NCI-H128 (cell line): ENCODE data around the gene ARHGAP6.

Experiments used
- DNase-seq: peaks from one replicate; lab custom pipeline; 2025; ENCODE audit not compliant: unreplicated experiment; lab: John Stamatoyannopoulos, UW

ARHGAP6 gene

DNA sequence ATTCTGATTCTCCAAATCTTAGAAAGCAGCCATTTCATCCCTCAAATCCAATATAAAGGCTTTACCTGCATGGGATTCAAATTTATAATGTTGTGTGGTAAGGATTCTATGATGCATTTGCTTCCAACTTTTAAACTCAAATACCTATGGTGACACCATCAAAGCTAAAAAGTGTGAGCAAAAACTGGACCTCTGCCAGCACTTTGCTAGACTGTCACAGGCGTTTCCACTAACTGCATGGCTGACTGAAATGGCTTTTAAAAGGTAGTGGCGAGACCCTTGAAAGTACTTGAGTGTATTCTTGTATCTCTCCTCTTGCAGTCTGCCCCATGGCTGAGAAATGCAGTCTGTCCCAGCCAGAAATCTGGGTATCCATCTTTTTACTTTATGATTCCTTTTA is 203.1 kb downstream of the ARHGAP6 start:
- DNase-seq: no peak

DNA sequence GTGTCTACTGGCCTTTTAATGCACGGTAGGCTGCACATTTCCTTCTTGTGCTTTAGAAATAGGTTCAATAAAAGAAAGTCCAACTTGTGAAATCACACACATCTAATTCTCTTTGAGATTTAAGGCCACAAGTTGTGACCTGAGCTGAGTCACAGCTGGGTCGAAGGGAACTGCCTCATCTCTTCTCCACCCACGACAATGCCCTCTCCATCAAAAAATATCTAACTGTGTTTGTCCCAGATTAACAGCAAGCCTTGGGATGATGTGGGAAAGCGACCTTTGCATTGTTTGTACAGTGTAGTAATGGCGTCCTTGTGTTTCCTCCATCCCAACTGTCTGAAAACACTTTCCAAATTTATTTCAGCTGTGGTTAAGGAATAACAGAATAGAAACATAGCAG is 203.6 kb downstream of the ARHGAP6 start:
- no peak for DNase-seq

DNA sequence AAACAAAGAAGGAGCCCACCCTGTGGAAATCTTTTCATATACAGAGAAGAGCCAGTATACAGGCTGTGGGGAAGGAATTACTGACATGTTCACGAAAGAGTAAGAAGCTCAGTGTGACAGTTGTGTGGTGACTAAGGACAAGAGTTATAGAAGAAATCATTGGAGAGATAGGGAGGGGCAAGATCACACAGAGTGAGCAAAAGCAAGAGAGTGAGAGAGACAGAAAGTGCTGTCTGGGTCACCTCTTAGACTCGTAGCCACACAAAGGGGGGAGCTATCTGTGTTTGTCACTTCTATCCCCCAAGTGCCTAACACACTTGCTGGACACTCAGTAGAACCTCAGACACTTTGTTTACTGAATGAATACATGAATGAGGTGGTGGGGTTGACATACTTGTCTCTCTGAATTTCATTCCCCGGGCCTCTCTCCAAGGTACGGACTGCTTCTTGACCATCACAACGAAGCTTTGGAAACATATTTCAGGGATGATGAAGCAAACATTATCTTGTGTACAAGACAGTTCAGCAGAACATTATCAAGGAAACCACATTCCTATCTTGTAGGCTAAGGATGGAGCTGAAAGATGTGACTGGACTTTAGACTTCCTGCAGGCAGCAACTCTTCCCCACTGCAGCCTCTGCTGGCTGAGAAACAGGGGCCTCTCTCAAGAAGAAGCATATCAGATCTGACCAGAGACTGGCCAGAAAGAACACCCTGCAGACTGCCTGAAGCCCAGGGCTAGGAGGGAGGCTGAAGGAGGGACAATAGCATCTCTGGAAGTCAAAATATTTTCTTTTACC is 204.3 kb downstream of the ARHGAP6 start:
- no peak for DNase-seq

DNA sequence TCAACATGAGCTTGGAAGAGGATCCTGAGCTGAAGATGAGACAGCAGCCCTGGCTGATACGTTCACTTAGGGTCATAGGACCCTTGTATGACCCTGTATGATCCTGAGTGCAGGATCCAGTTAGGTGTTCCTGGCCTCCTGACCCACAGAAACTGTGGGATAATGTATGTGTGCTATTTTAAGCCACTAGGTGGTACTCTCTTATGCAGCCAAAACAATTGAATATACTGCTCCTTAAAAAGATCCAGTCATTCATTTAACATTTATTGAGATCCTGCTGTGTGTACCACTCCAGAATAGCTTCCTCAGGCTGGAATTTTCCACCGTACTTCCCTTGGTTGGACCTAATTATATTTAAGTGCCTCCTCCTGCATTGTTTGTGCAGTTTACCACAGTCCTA is 205.4 kb downstream of the ARHGAP6 start:
- DNase-seq: no peak

DNA sequence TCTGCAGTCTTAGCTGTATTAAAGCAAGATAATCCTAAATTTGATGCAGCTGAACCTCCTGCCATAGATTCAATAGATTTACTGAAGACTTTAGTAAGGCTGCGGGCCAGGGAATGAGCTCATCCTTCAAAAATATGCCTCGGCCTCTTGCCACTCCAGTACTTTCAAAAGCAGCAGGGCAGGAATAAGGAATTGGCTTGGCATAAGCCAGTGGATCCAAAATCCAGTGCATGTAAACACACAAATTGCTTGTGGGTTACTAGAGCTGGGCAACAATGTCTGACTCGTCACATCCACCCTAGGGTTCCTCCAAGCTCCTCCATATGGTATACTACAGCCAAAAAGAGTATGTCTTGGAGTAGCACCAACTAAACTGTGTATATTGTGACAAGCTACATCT is 207.6 kb downstream of the ARHGAP6 start:
- DNase-seq: no peak

DNA sequence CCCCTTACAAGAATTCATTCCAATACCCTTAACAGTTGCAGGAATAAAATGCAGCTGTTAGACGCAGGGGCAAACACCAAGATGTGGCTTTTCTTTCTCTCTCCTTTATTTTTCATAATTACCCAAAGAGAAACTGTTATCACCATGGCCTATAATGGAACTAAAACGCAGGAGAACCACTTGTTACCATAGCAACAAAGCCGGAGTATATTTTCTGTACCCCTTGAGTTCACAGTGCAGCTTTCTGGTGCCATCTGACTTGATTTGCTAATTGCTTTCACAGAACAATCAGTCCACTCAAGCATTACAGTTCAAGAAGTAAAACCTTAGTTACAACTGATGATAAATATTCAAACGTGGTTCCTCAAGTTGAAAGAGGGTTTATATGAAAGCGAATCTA is 214.6 kb downstream of the ARHGAP6 start:
- no peak for DNase-seq

DNA sequence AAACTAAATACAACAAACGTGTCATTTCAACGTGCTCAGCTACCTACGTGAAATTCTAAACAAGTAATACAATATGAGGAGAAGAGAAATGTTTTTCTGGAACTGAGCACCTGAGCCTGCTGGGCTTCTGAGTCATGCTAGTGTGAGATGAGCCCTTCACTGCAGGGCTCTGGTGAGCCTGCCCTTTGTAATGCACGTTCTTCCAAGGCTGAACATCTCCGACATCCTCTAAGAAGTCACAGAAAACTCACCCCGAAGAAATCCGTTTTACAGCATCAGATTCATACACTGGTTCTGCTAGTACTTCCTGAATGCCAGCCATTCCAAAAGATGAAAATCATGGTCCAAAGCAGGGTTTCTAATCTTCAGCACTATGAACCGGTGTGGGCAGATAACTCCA is 215.4 kb downstream of the ARHGAP6 start:
- no peak for DNase-seq

DNA sequence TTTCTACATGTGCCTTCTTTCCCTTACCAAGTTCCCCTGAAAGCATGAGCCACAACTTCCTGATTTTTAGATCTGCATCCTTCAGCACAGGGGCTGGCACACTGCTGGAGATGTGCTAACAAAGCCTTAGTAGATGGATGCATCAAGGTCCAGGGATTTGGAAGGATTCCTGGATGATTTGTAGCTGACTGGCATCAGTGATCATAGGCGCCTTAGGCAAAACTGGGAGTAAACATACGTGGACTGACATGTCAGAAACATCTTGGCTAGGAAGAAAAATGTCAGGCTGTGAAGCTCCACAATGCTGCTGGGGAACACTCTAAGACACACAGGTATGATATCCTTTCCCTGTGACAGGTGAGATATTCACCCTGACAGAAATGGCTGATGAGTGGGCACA is 216.1 kb downstream of the ARHGAP6 start:
- DNase-seq: no peak

DNA sequence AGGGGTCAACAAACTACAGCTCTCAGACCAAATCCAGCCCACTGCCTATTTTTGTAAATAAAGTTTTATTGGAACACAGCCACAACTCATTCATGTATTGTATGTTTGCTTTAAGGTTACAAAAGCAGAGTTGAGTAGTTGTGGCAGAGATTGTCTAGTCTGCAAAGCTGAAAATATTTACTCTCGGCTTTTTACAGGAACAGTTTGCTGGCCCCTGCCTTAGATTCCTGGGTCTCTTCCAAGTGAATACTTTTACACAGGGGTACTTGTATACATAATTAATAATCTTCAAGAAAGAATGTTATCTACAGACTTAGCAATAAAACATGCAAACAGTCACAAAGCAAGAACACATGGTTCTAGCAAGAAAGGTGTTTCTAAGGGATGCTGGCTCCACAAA is 218.3 kb downstream of the ARHGAP6 start:
- DNase-seq: no peak

DNA sequence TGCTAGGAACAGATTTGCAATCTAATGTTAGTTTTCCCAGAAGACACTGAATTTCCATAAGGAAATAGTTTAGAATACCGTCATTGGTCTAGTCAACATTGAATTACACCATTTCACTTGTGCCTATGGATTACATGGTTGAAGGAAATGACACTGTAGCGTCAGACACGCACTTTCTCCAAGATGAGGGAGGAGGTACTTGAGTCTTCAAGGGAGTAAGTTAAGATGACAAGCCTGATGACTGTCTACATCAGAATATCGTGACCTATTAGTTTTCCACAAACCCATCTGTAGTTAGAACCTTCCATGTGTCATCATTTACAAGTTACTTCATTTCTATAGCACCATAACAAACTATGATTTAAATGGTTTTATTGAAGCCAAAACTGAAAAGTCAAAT is 218.8 kb downstream of the ARHGAP6 start:
- no peak for DNase-seq

DNA sequence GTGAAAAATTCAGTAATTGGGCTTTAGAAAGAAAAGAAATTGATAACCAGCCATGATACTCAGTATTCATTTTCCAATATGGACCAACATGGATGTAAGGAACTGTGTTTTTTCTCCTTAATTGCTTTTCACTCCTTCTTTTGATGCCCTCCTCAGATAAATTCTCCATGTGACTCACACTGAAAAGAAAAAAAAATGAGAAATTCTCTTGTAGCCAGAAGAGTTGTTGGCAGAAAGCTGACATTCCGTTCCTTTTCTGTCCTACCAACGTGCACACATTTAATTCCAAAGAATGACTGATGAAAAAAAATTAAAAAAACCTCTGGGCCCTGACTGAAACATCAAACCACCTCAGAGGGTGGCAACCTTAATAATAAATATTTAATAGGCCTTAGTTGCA is 219.4 kb downstream of the ARHGAP6 start:
- DNase-seq: no peak

DNA sequence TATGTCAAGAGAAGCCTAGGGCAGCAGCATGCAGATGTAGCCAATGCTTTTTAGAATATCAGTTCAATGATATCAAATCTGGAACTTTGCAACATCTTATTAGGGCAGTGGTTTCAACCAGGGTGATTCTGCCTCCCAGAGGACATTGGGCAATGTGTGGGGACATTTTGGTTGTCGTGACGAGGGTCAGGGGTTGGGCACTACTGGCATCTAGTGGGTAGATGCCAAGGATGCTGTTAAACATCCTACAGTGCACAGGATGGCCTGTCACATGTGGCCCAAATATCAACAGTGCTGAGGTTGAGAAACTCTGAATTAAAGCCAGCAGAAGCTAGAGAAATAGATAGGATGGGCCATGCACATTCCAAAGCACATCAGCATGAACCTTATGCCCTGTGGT is 220.2 kb downstream of the ARHGAP6 start:
- no peak for DNase-seq

DNA sequence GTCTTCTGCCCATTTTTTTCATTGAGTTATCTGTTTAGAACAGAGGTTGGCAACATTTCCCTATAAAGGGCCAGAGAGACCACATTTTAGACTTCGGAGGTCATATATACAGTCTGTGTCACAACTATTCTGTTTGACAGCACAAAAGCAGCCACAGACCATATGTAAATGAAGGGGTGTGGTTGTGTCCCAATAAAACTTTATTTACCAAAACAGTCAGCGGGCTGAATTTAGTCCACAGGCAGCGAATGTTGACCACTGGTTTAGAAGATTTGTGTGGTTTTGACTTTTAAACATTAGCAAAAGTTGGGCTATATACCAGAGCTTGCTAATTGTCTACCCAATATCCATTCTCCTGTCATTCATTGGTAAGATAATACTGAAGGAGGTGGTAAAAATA is 221.7 kb downstream of the ARHGAP6 start:
- DNase-seq: no peak

DNA sequence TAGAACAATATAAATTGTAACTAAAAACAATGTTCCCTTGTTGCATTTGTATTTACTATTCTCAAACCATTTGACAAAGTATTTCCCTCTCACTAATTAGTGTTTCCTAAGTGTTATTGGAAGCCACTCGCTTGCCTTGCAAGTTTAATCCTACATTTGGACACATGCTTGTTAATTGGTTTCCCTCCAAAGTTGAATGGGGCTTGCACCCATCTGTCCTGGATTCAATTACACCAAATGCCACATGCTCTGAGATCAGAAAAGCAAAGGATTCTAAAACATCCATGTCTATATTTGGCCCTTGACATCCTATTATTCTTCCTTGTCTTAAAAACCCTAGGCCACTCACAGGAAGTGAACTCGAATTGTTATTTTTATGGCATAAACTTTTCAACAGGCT is 225.9 kb downstream of the ARHGAP6 start:
- no peak for DNase-seq

DNA sequence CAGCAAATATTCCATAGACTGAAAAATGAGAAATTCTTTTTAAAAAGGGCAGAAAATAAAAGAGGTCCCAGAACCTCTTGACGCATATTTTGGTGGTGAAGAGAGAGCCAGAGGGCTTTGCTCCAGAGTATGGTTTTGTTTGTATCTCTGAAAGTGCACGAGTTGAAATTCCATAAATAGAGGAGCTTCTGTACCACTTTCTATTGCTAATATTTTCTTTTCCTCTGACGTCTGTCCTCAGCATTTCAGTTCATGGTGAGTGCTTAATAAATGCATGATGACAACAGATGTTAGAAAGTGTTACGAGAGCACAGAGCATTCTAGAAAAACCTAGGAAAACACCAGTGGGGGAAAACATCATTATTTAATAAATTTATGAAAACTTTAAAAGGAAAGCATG is 227.0 kb downstream of the ARHGAP6 start:
- DNase-seq: no peak

DNA sequence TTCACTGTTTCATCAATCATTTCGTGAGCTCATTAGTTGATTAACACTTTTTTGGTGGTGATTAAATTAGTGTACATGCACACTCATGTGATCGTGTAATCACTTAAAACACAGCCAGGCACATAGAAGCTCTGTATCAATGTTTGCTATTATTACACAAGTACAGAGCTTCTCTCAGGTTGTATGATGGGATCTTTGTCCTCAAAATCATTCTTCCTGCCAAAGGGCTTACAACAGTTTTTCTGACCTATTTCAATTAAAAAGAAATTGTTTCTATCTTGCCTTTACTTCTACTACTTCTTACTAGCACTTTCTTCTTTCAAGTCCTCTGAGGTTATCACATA is 227.4 kb downstream of the ARHGAP6 start:
- DNase-seq: no peak

DNA sequence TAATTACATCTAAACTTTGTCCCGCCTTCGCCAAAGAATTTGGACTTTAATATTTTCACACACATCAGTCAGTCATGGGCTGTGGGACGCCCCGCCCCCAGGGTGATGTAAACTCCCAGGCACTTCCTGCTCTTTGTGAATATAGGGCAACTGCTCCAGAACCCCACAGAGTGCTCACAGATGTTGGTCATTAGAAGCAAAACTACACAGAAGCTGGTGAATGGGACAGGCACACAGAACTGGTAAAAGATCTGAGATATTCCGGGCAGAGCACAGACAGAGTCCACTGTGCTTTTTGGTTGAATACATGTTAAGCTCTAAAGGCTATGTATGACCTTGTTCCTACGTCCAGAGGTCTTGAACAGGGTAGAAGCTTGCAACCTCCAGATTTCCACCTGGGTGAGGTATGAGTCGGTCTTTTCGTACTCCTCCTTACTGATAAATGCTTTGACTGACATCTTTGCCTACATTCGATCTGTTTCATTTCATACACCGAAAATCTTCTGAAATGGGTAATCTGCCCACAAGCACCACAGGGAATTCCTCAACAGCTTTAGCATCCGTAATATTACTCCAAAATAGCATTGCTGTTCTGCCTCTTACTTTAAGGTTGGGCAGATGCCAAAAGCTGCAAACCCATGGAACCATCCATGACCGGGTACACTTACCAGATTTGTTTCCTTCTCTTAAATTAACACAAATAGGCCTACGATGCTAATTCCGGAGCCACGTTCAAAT is 227.9 kb downstream of the ARHGAP6 start:
- DNase-seq: no peak

DNA sequence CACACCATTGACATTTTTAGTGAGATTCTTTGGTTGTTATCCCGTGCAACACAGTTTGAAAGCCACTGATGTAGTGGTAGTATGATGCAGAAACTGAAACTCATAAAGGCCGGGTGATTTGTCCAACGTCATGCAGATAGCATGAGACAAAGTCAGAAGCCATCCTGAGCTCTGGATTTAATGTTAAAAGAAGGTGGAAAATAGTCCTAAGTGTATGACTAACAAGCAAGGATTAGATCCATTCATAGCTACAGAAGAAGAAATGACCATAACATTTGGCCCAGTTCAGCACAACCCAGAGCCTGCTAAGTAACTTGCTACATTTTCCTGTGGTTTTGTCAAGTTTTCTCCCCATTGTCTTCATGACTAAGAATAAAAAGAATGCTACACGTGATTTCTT is 230.2 kb downstream of the ARHGAP6 start:
- no peak for DNase-seq

DNA sequence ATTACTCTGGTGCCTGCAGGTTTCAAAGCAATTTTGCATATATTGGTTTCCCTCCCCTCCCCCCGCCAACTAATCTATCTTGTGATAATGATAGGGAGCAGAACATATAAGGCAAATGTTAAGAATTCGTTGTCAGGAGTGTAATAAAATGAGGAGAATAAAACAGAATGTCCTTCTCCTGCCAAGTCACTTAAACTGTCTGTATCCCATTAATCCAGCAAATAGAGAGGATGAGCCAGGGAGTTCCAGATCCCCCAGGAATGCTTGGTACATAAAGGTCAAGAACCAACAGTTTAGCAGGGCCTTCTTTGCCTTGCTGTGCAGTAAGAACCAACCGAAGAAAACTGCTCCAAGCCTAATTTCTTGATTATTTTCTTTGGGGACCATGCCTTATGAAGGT is 231.1 kb downstream of the ARHGAP6 start:
- DNase-seq: no peak

DNA sequence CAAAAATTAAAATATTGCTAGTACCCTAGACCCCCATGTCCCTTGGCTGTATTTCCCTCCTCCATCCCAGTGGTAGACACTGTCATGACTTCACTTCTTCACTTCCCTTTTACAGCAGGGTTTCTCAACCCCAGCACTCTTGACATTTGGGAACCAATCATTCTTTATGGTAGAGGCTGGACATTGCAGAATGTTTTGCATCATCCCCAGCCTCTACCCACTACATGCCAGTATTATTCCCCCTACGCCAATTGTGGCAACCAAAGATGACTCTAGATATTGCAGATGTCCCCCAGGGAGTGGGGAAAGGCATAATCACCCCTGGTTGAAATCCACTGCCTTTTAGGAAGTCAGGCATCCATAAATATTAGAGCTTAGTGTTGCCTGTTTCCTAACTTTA is 233.9 kb downstream of the ARHGAP6 start:
- no peak for DNase-seq

DNA sequence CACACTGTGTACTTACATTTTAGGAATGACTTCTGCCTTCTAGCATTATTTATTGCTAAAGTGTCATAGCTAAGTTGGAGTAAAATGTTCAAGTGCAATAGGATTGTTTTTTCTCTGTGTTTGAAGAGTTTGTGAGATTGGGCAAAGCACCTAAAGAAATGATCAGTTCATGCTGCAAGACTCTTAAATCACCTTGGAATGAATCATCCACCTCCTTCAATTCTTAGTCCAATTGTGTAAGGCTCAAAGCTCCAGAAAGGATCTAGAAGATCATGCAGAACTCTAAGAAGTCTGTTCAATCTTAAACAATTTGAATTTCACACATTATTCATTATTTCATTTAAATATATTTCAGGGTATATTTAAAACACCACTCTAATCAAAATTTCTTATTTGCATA is 235.4 kb downstream of the ARHGAP6 start:
- no peak for DNase-seq

DNA sequence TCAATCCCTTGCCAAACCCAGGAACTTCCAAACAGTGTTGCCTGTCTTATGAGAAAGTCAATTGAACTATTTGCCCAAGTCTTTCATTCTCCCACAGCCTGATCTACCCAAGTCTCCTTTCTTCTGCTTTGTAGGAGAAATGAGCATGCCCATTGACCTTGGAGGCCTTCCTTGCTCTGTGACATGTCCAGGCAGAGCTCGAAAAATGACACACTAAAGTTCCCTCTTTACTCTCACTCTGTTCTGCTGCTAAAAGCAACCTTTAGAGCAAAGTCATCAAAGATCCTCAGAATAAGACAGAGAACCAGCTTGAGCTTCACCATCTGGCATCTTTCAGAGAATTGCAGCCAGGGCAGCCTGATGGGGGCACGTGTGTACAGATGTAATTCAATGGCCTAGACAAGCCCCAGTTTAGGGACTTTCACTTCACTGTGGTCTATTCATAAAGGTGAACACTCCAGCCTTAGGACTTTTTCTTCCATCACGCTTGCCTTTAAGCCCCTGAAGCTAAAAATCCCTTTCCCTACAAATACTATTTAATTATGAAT is 236.1 kb downstream of the ARHGAP6 start:
- DNase-seq: no peak
